GM12801 (cell line): Measurements from ENCODE around the gene TBC1D4.

Source experiments
- TF ChIP-seq, protein P1 (sequence below): IDR thresholded peaks from one replicate; pipeline ENCODE4 v1.5.1; 2011; ENCODE audit warnings: control low read depth; ENCODE audit not compliant: insufficient read length; ENCODE audit errors: extremely low read depth

Gene TBC1D4

DNA sequence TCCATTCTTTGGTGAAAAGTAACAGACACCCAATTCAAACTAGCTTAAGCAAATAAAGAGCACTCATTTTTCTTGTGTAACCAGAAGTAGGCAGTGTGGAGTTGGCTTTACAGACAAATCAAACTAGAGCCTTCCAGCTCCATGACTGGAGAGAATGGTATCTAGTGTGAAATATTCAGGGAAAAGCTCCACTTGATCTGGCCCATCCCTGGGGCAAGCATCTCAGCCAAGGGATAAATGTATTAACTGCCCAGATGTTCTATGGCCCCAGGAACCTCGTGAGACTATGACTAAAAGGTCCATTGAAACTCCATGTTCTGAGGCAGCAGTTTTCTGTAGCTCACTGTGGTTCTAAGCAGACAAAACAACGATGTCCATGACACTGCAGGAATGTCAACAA lies 49.9 kb downstream of the TBC1D4 start:
- TF ChIP-seq, protein P1, sequence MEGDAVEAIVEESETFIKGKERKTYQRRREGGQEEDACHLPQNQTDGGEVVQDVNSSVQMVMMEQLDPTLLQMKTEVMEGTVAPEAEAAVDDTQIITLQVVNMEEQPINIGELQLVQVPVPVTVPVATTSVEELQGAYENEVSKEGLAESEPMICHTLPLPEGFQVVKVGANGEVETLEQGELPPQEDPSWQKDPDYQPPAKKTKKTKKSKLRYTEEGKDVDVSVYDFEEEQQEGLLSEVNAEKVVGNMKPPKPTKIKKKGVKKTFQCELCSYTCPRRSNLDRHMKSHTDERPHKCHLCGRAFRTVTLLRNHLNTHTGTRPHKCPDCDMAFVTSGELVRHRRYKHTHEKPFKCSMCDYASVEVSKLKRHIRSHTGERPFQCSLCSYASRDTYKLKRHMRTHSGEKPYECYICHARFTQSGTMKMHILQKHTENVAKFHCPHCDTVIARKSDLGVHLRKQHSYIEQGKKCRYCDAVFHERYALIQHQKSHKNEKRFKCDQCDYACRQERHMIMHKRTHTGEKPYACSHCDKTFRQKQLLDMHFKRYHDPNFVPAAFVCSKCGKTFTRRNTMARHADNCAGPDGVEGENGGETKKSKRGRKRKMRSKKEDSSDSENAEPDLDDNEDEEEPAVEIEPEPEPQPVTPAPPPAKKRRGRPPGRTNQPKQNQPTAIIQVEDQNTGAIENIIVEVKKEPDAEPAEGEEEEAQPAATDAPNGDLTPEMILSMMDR = no peak

DNA sequence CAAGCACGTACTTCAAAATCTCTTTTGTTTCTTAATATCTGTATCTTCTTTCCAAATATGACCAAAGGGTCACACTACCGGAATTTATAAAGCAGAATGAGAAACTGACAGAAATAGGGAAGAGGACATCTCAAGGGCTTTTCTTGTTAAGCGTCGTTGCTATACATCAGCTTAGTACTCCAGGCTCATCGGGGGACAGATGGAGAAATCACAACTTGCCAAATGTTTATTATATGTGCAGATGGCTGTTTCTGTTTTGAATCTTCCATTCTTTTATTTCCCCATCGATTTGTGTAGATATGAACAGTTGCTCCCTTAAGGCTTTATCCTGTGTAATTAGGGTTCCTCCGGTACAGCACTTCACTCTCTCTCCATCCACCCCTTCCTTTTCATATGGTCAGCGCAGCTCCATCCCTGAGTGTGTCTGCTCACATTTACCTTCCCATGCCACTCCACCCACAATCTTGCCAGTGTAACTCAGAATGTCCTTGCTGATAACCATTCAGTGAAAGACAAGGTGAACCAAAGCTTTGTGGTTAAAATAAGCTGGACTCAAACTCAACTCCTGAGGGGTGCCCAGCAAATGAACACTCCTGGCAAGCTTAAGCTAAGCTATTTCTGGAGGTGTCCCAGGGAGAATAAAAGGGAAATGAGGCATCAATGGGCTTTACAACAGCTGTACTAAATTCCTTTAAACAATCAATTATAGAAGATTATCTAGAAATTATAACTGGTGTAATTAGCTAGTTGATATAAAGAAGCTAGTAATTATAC lies 51.3 kb downstream of the TBC1D4 start:
- TF ChIP-seq, protein P1 = no peak

DNA sequence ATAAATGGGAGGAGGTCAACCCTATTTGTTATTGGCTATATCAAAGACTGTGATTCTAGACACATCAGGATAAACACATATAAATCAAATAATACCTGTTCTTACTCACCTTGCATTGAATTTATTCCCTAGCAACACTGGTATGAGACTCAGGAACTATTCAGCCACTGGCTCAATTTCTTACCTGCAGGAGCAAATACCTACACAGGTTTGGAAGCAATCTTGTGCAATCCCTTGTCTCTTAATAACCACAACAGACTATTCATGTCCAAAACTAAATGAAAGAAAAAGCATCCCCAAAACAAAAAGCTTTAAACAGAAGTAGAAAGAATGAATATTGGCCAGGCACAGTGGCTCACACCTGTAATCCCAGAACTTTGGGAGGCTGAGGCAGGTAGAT lies 55.5 kb downstream of the TBC1D4 start:
- TF ChIP-seq, protein P1 = no peak

DNA sequence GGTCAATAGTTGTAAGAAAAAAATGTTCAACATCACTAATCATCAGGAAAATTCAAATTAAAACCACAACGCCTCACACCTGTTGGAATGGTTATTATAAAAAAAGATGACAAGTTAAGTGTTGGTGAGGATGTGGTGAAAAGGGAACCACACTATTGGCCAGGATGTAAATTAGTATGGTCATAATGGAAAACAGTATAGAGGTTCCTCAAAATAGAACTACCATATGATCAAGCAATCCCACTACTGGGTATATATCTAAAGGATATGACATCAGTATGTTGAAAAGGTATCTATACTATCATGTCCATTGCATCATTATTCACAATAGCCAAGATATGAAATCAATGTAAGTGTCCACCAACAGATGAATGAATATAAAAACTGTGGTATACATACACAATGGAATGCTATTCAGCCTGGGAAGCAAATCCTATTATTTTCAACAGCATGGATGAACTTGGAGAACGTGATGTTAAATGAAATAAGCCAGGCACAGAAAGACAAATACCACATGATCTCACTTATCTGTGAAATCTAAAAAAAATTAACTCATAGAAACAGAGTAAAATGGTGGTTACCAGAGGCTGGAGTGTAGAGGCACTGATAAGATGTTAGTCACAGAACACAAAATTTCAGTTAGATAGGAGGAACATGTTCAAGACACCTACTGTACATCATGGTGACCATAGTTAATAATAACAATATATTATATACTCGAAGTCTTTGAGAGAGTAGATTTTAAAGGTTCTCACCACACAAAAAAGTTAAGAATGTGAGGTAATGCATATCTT lies 56.6 kb downstream of the TBC1D4 start:
- TF ChIP-seq, protein P1 = no peak

DNA sequence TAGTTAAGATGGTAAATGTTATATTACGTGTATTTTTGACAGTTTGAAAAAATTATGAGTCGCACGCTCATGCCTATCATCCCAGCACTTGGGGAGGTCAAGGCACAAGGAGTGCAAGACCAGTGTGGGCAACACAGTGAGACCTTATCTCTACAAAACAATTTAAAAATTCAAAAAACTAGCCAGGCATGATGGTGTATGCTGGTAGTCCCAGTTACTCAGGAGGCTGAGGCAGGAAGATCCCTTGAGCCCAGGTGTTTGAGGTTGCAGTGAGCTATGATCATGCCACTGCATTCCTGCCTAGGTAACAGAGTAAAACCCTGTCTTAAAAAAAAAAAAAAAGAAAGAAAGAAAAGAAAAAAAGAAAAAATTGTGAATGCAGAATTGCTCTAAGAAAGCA lies 58.0 kb downstream of the TBC1D4 start:
- TF ChIP-seq, protein P1 = no peak

DNA sequence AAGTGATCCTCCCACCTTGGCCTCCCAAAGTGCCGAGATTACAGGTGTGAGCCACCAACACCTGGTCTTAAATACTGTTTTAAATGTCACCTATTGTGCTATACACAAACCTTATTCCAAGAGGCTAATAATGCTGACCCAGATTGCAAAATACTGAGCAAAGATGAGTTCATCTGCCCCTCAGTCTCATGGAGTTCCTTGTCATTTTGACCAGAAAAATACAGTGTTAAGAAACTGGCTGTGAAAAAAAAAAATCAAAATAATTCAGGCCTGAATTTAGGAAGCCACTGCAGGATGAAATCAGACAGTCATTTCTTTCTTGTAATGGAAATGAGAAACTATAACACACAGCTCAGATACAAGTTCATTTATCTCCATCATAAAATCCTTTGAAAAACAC lies 59.9 kb downstream of the TBC1D4 start:
- TF ChIP-seq, protein P1 = no peak

DNA sequence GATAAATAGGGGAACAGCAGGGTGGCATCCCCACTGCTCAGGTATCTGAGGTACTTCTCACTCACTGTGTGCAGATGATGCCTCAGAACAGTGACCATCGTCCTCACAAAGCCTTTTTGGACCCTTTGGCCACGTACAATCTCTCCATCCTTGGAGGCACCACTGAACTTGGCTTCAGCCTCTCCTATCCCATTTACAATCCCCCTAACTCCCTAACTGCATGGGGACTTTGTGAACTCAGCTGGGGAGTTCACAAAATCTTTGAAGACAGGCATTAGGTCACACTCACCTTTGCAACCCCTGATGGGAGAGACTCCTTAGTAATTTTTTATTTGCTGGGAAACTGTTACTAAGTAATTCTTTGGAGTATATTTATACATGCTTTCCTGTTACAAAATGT lies 60.8 kb downstream of the TBC1D4 start:
- TF ChIP-seq, protein P1 = no peak
